ENCODE data around the gene ANKRD44.

The ANKRD44 gene

DNA sequence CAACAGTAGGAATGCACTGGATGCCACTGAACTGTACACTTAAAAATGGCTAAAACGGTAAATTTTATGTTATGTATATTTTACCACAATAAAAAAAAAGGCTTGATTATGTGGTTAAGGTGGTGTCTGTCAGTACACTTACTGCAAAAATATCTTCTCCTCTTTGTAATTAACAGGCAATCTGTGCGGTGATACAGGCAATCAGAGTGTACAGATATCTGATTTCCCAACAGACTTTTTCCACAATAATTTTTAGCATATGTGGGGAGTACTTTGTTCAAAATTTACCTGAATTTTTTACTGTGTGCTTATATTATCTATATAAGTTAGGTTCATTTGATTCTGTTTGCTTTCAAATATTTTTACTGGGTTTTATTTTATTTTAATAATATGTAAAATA, 209.1 kb downstream of the ANKRD44 start:
- no peak for DNase-seq

GRCh38 chr2:197097578-197098366, 212.8 kb downstream of the ANKRD44 start:
- no peak for DNase-seq

- no peak for DNase-seq
Observed at GRCh38 chr2:197096649-197097048, 213.9 kb downstream of the ANKRD44 start.

GRCh38 chr2:197092431-197092830, 218.1 kb downstream of the ANKRD44 start:
- DNase-seq = no peak

DNA sequence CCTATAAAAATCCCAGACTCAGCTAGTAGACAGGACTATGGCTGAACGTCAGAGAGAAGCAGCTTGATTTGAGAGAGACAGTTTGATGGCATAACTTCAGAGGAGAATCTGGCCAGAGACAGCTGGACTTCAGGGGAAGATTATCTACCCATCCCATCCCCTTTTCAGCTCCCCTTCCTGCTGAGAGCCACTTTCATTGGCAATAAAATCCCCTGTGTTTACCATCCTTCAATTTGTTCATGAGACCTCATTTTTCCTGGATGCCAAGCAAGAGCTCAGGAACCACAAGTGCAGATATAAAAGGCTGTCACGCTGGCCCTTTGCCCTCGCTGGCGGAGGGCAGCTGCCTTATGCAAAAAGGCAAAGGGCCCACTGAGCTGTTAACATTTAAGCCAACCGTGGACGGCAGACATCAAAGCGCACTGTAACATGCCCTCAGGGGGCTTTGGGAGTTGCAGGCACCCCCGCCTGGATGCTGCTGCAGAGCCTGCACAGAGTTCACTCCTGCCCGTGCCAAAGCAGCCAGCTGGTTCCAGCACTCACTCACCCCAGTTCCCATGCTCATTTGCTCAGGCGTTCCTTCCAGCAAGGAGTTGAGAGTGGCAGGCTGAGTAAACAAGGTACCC, 219.7 kb downstream of the ANKRD44 start:
- peak; percentile 36 for DNase-seq

DNA sequence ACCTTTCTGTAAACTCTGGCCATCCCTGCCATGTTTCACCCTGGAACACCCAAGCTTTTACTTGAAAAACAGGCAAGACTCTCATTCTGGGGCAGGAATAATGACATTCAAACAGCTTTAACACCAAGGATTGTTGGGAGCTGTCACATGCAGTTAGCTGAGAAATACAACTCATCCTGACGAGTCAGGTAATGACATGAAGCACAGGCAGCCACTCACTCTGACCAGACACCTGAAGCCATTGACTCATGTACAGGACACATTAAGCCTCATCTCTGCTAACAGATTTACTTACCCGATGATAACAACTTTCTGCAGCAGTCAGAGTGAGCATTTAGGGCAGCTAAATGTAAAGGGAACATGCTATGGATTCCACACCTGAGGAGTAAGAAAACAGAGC, 220.9 kb downstream of the ANKRD44 start:
- no peak for DNase-seq

DNA sequence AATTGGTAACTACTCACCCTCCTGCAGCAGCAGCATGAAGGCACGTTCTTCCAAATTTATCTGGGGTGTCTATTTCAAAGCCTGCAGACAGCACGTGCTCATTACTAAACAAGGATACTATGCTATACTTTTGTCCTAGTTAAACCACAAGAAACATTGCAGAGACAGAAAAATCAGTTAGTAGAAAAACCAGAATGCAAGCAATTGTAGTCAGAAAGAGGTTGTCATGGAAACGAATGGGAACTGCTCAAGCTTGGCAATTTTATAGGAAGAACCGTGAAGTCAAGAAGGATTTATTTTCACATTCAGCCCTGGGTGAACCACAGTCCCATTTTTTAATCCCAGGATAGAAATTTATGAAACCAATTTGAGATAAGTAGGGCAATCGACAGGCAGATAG, 221.9 kb downstream of the ANKRD44 start:
- no peak for DNase-seq

- no peak for DNase-seq
Observed at GRCh38 chr2:197086500-197086899, 224.1 kb downstream of the ANKRD44 start.

DNA sequence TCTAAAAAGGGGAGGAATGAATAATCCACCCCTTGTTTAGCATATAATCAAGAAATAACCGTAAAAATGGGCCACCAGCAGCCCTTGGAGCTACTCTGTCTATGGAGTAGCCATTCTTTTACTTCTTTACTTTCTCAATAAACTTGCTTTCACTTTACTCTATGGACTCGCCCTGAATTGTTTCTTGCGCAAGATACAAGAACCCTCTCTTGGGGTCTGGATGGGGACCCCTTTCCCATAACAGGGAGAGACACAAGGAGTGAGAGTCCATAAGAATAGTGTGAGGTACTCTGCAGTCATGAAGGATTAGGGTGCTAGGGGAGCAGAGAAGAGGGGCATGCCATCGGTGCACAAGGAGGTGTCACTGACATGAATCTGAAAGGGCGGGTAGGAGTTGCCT, 224.9 kb downstream of the ANKRD44 start:
- DNase-seq = no peak

- DNase-seq = no peak
Observed at GRCh38 chr2:197081294-197081693, 229.3 kb downstream of the ANKRD44 start.

DNA sequence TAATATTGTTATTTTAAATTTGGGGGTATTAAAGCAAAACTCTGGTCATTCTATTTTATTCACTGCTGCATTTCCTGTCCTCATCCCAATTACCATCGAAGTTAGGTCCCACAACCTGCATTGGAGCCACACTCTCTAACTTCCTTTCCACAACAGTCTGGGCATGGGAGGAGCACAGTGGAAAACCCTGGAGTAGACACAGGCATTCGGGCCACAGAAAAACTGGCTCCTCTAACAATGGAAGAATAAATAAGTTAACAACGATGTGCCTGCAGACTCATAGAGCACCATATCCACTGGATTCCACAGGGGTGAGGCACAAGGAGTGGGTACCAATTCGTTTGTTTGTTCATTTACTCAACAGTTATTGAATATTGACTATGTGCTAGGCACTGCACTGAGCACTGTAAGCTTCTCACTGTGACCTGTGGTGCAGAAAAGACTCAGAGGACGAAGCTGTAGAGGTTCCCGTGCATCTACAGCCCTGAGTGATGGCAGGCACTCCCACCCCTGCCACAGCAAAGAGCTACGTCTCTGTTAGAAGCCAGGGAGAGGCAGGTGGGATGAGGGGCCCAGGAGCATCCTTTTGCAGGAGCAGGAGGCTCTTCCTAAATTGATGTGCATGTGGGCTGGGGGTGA, 229.9 kb downstream of the ANKRD44 start:
- no peak for DNase-seq

GRCh38 chr2:197079832-197080555, 230.6 kb downstream of the ANKRD44 start:
- DNase-seq = peak; percentile 8

- DNase-seq = no peak
Observed at GRCh38 chr2:197079414-197079813, 231.2 kb downstream of the ANKRD44 start.

GRCh38 chr2:197078535-197078934, 232.0 kb downstream of the ANKRD44 start:
- DNase-seq = no peak

DNA sequence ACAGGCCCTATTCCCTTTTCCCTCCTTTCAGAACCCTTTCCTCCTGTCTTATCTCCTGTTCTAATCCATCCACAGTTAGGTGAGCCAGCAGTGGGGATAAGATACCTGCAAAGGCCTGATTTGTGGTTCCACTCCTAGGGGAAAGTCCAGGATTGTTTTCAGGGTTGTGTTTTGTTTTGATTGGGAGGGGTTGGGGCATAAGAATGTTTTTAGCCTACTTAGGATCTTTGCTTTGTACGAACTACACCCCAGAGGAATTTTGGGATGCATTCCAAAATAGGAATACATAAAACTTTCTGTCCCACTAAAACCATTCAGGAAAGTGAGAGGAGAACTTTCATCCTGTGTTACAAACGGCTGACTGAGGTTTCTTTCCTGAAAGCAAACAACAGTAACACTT, 233.2 kb downstream of the ANKRD44 start:
- no peak for DNase-seq

GRCh38 chr2:197076652-197077051, 233.9 kb downstream of the ANKRD44 start:
- DNase-seq = no peak

DNA sequence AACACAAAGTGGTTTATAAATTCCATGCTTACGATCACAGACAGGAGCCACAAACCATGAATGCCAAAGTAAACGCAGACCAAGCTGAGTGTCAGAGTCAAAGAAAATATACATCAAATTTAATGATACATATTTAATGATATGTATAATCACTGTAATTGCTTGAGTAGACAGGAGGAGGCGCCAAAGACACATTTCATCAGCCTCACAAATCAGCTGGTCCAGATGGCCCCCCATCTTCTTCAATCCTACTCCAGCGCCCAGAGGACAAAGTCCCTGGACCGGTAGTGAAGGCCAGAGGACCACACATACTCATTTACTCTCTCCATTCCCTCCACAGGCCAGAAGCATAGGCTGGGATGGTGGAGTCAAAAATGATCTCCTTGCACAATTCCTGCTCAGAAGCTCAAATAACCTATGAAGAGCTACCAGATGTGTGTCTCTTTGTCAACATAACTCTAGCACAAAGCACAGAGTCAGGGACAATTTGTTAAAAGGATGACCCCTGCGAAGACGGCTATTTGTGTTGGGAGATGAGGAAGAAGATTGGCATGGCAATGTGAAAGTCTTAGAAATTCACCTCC, 234.7 kb downstream of the ANKRD44 start:
- DNase-seq = no peak

DNA sequence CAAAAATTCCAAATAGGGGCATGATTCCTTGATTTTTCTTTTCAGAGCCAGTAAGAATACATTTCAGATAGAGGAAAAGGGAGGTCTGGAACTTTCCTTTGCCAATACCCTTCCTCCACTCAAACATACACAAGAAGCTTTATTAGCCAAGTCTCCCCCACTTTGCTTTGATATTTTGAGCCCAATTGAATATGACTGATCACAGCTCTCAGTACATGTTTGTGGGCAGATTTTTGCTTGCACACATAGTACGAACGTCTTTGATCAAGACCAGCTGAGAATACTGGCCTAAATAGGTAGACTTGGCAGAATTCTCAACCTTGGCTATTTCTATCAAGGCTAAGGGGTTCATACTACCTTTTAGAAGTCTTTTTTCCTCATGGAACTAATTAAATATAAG, 235.3 kb downstream of the ANKRD44 start:
- DNase-seq = no peak

DNA sequence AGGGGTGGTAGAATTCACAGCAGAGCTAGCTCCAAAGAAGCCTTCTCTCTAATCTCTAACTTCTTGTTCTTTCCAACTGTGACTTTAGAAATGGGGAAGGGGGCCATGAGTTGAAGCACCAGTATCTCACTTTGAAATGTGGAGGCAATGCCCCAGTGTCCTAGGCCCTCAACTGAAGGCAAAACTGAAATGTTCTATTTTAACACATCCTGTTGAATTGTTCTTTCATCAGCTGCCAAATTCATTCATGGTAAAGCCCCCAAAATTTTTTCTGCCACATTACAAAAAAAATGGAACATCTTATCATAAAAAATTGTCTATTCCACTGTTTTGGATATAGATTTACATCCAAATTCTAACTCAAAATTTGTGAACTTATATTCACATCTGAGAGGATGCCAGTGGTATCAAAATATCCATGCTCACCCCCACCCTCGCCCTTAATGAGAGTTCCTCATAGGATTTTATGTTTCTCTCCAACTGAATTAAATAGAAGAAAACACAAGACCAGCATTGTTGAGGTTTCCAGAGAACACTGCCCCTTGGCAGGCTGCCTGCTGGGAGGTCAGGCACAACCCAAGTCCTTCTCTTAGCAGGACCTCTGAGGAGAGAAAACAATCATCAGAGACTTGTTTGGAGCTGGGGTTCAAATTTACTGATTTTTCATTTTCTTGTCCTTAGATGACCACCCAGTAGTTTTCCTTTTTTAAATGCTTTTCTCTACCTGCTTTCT, 236.7 kb downstream of the ANKRD44 start:
- no peak for DNase-seq

- no peak for DNase-seq
Observed at GRCh38 chr2:197073270-197073669, 237.3 kb downstream of the ANKRD44 start.

- DNase-seq = no peak
Observed at GRCh38 chr2:197072533-197072932, 238.0 kb downstream of the ANKRD44 start.

- DNase-seq = no peak
Observed at GRCh38 chr2:197071790-197072436, 238.7 kb downstream of the ANKRD44 start.
